Astrocyte of the cerebellum (primary cell): ENCODE results near the gene NAP1L3.

ENCODE experiments used
- DNase-seq: peaks from one replicate; pipeline ENCODE4 v3.0.0-alpha.2; 2011; ENCODE audit warnings: low read depth
- H3K4me3 ChIP-seq: 2 replicates; pipeline ENCODE4 v1.5.1; 2011; ENCODE audit warnings: mild to moderate bottlenecking, low read depth, low read length, moderate library complexity
- in situ Hi-C: cut with HindIII; loops from 2 replicates; pipeline ENCODE4 v1.10.0; 2017; ENCODE audit warnings: low sequenced_read_pairs
- TF ChIP-seq, protein P1 (sequence below): IDR thresholded peaks from 2 replicates; pipeline ENCODE4 v1.5.1; 2012; ENCODE audit warnings: low read length, low read depth, moderate library complexity, mild to moderate bottlenecking; ENCODE audit errors: missing control alignments

The NAP1L3 gene

DNA sequence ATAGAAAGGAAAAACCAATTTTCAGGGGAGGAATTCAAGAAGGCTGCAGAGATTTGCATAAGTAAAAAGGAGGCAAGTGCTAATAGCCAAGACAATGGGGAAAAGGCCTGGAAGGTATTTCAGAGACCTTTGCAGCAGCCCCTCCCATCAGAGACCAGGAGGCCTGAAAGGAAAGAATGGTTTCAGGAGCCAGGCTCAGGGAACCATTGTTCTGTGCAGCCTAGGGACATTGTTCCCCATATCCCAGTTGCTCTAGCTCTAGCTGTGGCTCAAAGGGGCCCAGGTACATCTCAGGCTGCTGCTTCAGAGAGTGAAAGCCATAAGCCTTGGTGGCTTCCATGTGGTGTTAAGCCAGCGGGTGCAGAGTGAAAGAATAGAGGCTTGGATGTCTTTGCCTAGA lies 24.0 kb downstream of the NAP1L3 start:
- no peak for DNase-seq
- no peak overlapping the region for H3K4me3 ChIP-seq
- TF ChIP-seq, protein P1, sequence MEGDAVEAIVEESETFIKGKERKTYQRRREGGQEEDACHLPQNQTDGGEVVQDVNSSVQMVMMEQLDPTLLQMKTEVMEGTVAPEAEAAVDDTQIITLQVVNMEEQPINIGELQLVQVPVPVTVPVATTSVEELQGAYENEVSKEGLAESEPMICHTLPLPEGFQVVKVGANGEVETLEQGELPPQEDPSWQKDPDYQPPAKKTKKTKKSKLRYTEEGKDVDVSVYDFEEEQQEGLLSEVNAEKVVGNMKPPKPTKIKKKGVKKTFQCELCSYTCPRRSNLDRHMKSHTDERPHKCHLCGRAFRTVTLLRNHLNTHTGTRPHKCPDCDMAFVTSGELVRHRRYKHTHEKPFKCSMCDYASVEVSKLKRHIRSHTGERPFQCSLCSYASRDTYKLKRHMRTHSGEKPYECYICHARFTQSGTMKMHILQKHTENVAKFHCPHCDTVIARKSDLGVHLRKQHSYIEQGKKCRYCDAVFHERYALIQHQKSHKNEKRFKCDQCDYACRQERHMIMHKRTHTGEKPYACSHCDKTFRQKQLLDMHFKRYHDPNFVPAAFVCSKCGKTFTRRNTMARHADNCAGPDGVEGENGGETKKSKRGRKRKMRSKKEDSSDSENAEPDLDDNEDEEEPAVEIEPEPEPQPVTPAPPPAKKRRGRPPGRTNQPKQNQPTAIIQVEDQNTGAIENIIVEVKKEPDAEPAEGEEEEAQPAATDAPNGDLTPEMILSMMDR = no peak
- in situ Hi-C loops = no loop called here

DNA sequence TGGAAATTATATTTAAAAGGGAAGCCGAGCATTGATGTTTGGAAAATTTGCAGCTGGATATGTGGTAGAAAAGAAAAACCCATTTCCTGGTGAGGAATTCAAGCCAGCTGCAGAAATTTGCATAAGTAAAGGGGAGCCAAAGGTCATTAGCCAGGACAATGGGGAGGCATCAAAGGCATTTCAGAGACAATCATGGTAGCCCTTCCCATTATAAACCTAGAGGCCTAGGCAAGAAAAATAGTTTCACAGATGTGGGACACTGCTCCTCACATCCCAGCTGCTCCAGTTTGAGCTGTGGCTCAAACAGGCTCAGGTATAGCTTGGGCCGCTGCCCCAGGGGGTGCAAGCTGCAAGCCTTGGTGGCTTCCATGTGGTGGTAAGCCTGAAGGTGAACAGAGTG lies 35.8 kb downstream of the NAP1L3 start:
- H3K4me3 ChIP-seq = no peak overlapping the region
- in situ Hi-C loops = no loop called here

More for the DNA sequence above, 35.8 kb downstream of the NAP1L3 start:
- TF ChIP-seq, protein P1 = no peak
- DNase-seq = no peak
